GM13977 (cell line): Measurements from ENCODE around the gene CLDN34.

Source experiments
- DNase-seq: peaks from one replicate; pipeline ENCODE4 v3.0.0; 2012; ENCODE audit warnings: low spot score
- in situ Hi-C: fragments of 300-500 bp; cut with MboI; formaldehyde crosslinking; loops from one replicate; pipeline ENCODE4 v1.12.0; 2022; ENCODE audit warnings: low sequenced_read_pairs, low pct_unique_long_range_greater_than_20kb, mixed read lengths, inconsistent platforms; ENCODE audit not compliant: unreplicated experiment
- TF ChIP-seq, protein P1 (sequence below): IDR thresholded peaks from 2 replicates; pipeline ENCODE4 v1.5.1; 2012; ENCODE audit warnings: mild to moderate bottlenecking, control low read depth; ENCODE audit not compliant: insufficient read depth; ENCODE audit errors: extremely low read depth, missing control alignments

The CLDN34 gene

DNA sequence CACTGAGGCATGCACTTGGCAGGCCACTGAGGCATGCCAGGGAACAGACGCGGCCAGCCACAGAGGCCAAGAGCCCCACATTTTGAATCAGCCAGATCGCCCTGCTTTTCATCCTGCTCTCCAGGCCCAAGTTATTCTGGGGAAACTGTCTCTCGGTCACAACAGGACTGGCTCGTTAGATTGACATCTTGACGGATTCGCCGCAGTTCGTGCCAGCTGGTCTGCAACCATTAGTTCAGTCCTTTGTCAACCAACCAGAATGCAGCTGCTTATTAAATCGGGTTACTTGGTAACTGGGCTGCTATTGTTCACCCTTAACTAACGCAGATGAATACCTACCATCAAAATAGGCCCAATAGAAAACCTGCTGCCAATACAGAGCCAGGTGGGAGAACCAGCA lies 16.7 kb downstream of the CLDN34 start:
- TF ChIP-seq, protein P1, sequence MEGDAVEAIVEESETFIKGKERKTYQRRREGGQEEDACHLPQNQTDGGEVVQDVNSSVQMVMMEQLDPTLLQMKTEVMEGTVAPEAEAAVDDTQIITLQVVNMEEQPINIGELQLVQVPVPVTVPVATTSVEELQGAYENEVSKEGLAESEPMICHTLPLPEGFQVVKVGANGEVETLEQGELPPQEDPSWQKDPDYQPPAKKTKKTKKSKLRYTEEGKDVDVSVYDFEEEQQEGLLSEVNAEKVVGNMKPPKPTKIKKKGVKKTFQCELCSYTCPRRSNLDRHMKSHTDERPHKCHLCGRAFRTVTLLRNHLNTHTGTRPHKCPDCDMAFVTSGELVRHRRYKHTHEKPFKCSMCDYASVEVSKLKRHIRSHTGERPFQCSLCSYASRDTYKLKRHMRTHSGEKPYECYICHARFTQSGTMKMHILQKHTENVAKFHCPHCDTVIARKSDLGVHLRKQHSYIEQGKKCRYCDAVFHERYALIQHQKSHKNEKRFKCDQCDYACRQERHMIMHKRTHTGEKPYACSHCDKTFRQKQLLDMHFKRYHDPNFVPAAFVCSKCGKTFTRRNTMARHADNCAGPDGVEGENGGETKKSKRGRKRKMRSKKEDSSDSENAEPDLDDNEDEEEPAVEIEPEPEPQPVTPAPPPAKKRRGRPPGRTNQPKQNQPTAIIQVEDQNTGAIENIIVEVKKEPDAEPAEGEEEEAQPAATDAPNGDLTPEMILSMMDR = no peak
- in situ Hi-C loops = no loop called here

DNA sequence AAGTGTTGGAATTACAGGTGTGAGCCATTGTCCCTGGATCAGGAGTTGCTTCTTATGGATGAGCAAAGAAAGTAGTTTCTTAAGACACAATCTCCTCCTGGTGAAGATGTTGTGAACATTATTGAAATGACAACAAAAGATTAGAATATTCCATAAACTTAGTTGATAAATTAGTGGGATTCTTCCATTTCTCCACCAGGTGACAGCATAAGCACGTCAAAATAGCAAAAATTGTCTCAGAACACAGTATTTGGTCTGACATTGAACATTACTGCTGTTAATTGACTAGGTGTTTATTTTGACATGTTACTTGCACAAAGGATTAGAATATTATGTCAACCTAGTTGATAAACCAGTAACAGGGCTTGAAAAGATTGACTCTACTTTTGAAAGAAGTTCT lies 21.6 kb downstream of the CLDN34 start:
- TF ChIP-seq, protein P1 = peak; percentile 37
- no peak for DNase-seq
- in situ Hi-C loops = no loop called here

More for the DNA sequence above, 16.7 kb downstream of the CLDN34 start:
- no peak for DNase-seq

DNA sequence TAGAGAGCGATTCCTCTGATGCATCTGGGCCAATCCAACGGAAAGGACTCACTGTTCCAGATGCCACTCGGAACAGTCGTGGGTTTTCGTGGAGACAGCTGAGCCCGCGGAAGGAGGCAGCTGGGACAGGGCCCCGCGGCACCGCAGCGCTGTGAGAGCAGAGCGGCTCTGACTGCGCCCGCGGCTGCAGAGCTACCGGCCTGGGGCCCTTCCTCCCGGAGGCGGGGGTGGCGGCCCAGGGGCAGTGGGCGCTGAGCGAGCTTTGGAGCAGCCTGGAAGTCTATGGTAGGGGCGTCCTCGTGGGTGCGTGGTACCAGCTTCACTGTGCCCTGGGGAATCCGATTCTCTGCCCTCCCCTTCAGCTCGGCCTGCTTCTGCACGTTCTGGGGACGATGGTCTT lies 24.9 kb downstream of the CLDN34 start:
- in situ Hi-C loops = loop anchor here (10.0 kb wide), 1 partner anchor 123 kb away; no protein-coding TSS in a partner anchor
- DNase-seq = no peak
- TF ChIP-seq, protein P1 = no peak

DNA sequence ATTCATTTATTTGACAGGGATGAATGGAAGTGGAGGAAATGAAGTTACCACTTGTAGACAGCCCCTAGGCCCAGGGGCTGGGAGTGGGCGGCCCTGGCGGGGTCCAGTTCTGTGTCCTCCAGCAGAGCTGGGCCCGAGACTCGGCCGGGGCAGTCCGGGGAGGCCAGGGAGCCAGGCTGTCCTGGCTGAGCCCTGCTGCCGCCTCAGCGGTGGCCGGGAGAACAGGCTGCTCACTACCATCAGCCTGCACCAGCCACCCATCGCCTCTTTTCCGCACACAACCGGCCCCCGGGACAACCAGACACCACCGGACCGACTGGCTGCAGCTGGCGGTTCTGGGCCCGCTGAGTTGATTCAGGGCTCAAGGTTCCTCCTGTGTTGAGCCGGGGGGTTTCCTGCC lies 25.6 kb downstream of the CLDN34 start:
- in situ Hi-C loops = loop anchor here (10.0 kb wide), 1 partner anchor 122 kb away; no protein-coding TSS in a partner anchor
- no peak for DNase-seq
- TF ChIP-seq, protein P1 = no peak

DNA sequence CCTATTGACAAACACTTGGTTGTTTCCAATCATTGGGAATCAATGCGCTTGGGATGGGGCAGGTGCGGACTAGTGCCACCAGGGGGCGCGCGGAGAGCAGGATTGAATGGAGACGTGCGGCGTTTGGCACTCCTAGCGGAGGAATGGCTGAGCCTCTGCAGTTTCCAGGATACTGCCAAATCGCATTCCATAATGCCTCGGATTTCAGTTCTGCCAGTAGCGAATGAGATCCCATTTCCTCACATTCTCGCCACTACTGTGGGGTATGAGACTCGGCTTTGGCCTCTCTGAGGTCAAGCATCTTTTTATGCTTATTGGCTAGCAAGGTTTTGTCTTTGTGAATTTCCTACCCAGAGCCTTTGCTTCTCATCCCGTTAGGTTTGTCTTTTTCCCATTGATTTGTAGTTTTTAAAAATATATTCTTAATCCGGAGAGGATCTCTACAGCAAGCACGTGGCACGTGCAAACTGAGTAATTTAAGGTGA lies 28.7 kb downstream of the CLDN34 start:
- in situ Hi-C loops = loop anchor here (10.0 kb wide), 1 partner anchor 119 kb away; no protein-coding TSS in a partner anchor
- TF ChIP-seq, protein P1 = peak; percentile 97
- DNase-seq = peak; percentile 79

DNA sequence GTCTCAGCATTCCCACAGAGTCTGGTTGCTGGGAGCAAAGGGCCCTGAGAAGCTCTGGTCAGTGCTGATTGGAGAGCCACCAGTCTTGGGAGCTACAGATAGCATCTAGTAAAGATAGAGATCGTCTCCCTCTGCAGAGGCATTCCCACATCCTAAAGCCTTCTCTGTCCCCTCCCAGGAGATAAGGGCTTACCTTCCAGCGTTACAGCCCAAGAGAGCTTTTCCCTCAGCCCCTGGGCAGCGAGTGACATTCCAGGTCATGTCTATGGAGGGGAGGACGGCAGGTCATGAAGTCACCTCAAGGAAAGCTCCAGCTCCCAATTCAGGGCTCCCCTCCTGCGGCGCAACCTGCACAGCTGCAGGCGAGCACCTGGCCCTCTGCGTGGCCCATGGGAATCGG lies 29.9 kb downstream of the CLDN34 start:
- no peak for DNase-seq
- TF ChIP-seq, protein P1 = no peak
- in situ Hi-C loops = loop anchor here (10.0 kb wide), 1 partner anchor 118 kb away; no protein-coding TSS in a partner anchor
